ENCODE results near the gene RAB11FIP3. TPM values are rescaled to one million over a fixed set of nuclear protein-coding genes. Genes with fewer than 3 reads are reported as not detected.

RAB11FIP3 gene
- total and polyA plus RNA-seq, 9 of the 15 experiments (the other 6 are each of a cell fraction or from before 2014, with no cell fraction given): 0.46 to 13.1 (median 4.3) TPM

- TF ChIP-seq XRCC5 (IDR thresholded peaks at IDR 0.05; ENCODE audit: low read depth, low read length) (no peak), RERE (CRISPR knock-in tag; IDR thresholded peaks at IDR 0.05; ENCODE audit: borderline replicate concordance) (no peak)
Observed at GRCh38 chr16:546909-547770, 121.7 kb downstream of the RAB11FIP3 start (continued).

- Histone ChIP-seq H3K27me3 (ENCODE audit: control insufficient read depth in 2 of 2, insufficient read depth in 2 of 2, low read length in 2 of 2) (no peaks in the 10 kb centered on the region), H2AFZ (ENCODE audit: low read depth, low read length) (no peak overlapping the region), H3K9me3 (replicated peaks; ENCODE audit: control insufficient read depth, insufficient read depth, low read depth, low read length) (no peaks in the 10 kb centered on the region), H3K9ac (ENCODE audit: insufficient read depth in 1 of 2, low read depth in 2 of 2, low read length in 2 of 2) (no peak overlapping the region; a peak in 1 of 4 replicates), H3K4me3 (no peak overlapping the region), H3K27ac (ENCODE audit: extremely low read depth, low read depth, low read length) (no peak overlapping the region), H3K4me2 (ENCODE audit: insufficient read depth, low read length) (no peak overlapping the region), H3K36me3 (ENCODE audit: control insufficient read depth, insufficient read depth, low read length) (peaks cover 82% of the 10 kb centered on the region; the same call in 1 of the 3 replicates), H3K79me2 (ENCODE audit: control insufficient read depth, insufficient read depth, low read length) (peaks cover 43% of the 10 kb centered on the region), H3K4me1 (replicated peaks in 1 of 2; ENCODE audit: control insufficient read depth in 2 of 2, insufficient read depth in 2 of 2, low read length in 2 of 2) (peaks cover 0 to 54% of the 10 kb centered on the region in 2 experiments; a peak in 3 of 5 replicates), H4K20me1 (replicated peaks; ENCODE audit: control insufficient read depth, insufficient read depth, low read length) (0 out of 2 replicates have a peak, but pooled peaks cover 7% of the 10 kb centered on the region), H3K9me1 (ENCODE audit: control insufficient read depth, insufficient read depth, low read length) (no peaks in the 10 kb centered on the region)
- 98% methylated on average over 17 of the region's 21 CpGs for WGBS (ENCODE audit: insufficient coverage, low coverage, missing lambda C conversion rate)
- ATAC-seq: no peak
- FAIRE-seq: no peak
- BruUV-seq (replicated peaks): no TSS peak
- no peak for DNase-seq (ENCODE audit: extremely low read depth in 1 of 4, low spot score in 3 of 4)
- POLR2A ChIA-PET: no interaction called here
- CTCF ChIA-PET (ENCODE audit: low intra/inter-chr PET ratio): no interaction called here
- in situ Hi-C loops (cut with MboI): no loop called here
- intact Hi-C loops (cut with micrococcal nuclease): no loop called here
- TF ChIP-seq HLTF (IDR thresholded peaks at IDR 0.05) (no peak), NFATC3 (IDR thresholded peaks at IDR 0.05) (no peak), POLR2G (IDR thresholded peaks at IDR 0.05; ENCODE audit: low read depth, low read length) (peak; percentile 55)
Observed at GRCh38 chr16:548586-548985, 123.1 kb downstream of the RAB11FIP3 start.

All from K562 (cell line).